OCI-LY1 (cell line): Measurements from ENCODE around the gene PROCR.

ENCODE experiments used
- H2AFZ ChIP-seq: fragments of 200-600 bp; sonication (generic), shearing (Covaris generic); 2 replicates; pipeline ENCODE4 v1.6.0; 2014; ENCODE audit warnings: antibody characterized with exemption, mild to moderate bottlenecking, low read length
- H3F3A ChIP-seq: fragments of 200-600 bp; sonication (generic), shearing (Covaris generic); 2 replicates; pipeline ENCODE4 v1.6.0; 2014; ENCODE audit warnings: mild to moderate bottlenecking, antibody characterized with exemption, low read length, moderate library complexity; ENCODE audit not compliant: insufficient read depth
- H3K27ac ChIP-seq: fragments of 200-600 bp; sonication (generic); 2 replicates; pipeline ENCODE4 v1.5.1; 2014; ENCODE audit warnings: low read length, mixed run types, mild to moderate bottlenecking, low read depth; ENCODE audit not compliant: poor library complexity, severe bottlenecking
- H3K27me3 ChIP-seq: fragments of 200-600 bp; sonication (generic); 2 replicates; pipeline ENCODE4 v1.6.0; 2014; ENCODE audit warnings: antibody characterized with exemption, mild to moderate bottlenecking, low read length, moderate library complexity; ENCODE audit not compliant: insufficient read depth
- H3K36me3 ChIP-seq: fragments of 200-600 bp; sonication (generic); 2 replicates; pipeline ENCODE4 v1.6.1; 2014; ENCODE audit warnings: mild to moderate bottlenecking, antibody characterized with exemption, low read length, moderate library complexity, mixed read lengths; ENCODE audit not compliant: insufficient read depth
- H3K4me1 ChIP-seq: fragments of 200-600 bp; sonication (generic); 2 replicates; pipeline ENCODE4 v1.5.1; 2014; ENCODE audit warnings: mild to moderate bottlenecking, low read length, moderate library complexity; ENCODE audit not compliant: insufficient read depth, severe bottlenecking
- H3K4me2 ChIP-seq: fragments of 200-600 bp; sonication (generic), shearing (Covaris generic); 2 replicates; pipeline ENCODE4 v1.6.1; 2014; ENCODE audit warnings: low read length
- H3K4me3 ChIP-seq: fragments of 200-600 bp; sonication (generic); 2 replicates; pipeline ENCODE4 v1.5.1; 2014; ENCODE audit warnings: low read length, low read depth, mild to moderate bottlenecking, mixed read lengths; ENCODE audit not compliant: poor library complexity, severe bottlenecking
- H3K79me2 ChIP-seq: fragments of 200-600 bp; shearing (Covaris generic); 2 replicates; pipeline ENCODE4 v1.6.1; 2016; ENCODE audit warnings: mixed run types, low read length, mixed read lengths; ENCODE audit not compliant: insufficient read depth
- H3K9ac ChIP-seq: fragments of 200-600 bp; sonication (generic), shearing (Covaris generic); 2 replicates; pipeline ENCODE4 v1.6.1; 2014; ENCODE audit warnings: mild to moderate bottlenecking, low read length, mixed read lengths
- H3K9me2 ChIP-seq: fragments of 200-600 bp; sonication (generic), shearing (Covaris generic); 2 replicates; pipeline ENCODE4 v1.6.1; 2014; ENCODE audit warnings: low read depth, mild to moderate bottlenecking, low read length, mixed read lengths
- H3K9me3 ChIP-seq: fragments of 200-600 bp; shearing (Covaris generic); 2 replicates; pipeline ENCODE4 v1.6.1; 2014; ENCODE audit warnings: low read length, mixed read lengths
- H4K20me1 ChIP-seq: fragments of 200-600 bp; sonication (generic), shearing (Covaris generic); 2 replicates; pipeline ENCODE4 v1.6.0; 2016; ENCODE audit warnings: mild to moderate bottlenecking, low read length; ENCODE audit not compliant: insufficient read depth
- CTCF ChIP-seq: fragments of 200-600 bp; sonication (generic), shearing (Covaris generic); IDR thresholded peaks from 2 replicates; pipeline ENCODE4 v1.5.1; 2017; ENCODE audit warnings: mild to moderate bottlenecking, antibody characterized with exemption, low read length, moderate library complexity, mixed read lengths
- EZH2 ChIP-seq: fragments of 200-600 bp; sonication (generic), shearing (Covaris generic); IDR thresholded peaks from 2 replicates; pipeline ENCODE4 v1.8.0; 2017; ENCODE audit warnings: borderline replicate concordance, mixed run types, mild to moderate bottlenecking, antibody characterized with exemption, low read length, moderate library complexity, mixed read lengths

PROCR gene

DNA sequence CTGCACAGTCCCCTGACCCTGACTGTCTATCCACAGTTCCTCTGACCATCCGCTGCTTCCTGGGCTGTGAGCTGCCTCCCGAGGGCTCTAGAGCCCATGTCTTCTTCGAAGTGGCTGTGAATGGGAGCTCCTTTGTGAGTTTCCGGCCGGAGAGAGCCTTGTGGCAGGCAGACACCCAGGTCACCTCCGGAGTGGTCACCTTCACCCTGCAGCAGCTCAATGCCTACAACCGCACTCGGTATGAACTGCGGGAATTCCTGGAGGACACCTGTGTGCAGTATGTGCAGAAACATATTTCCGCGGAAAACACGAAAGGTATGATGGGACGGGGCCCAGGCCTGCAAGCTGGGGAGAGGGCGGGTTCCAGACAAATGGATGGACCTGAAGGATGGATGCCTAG is 4.3 kb downstream of the PROCR start:
- no peak overlapping the region for H3K9ac ChIP-seq
- H3K4me1 ChIP-seq = no peaks in the 10 kb centered on the region
- no peaks in the 10 kb centered on the region for H3K9me2 ChIP-seq
- H2AFZ ChIP-seq = no peak overlapping the region
- no peaks in the 10 kb centered on the region for H3K36me3 ChIP-seq
- H4K20me1 ChIP-seq = no peaks in the 10 kb centered on the region
- H3K79me2 ChIP-seq = no peaks in the 10 kb centered on the region
- TF ChIP-seq EZH2 (no peak), CTCF (no peak)
- H3K4me3 ChIP-seq = no peak overlapping the region
- no peak overlapping the region for H3K27ac ChIP-seq
- H3F3A ChIP-seq = no peaks in the 10 kb centered on the region
- peaks cover 9% of the 10 kb centered on the region; the same call in 1 of the 2 replicates for H3K27me3 ChIP-seq
- no peak overlapping the region for H3K4me2 ChIP-seq
- no peaks in the 10 kb centered on the region for H3K9me3 ChIP-seq

DNA sequence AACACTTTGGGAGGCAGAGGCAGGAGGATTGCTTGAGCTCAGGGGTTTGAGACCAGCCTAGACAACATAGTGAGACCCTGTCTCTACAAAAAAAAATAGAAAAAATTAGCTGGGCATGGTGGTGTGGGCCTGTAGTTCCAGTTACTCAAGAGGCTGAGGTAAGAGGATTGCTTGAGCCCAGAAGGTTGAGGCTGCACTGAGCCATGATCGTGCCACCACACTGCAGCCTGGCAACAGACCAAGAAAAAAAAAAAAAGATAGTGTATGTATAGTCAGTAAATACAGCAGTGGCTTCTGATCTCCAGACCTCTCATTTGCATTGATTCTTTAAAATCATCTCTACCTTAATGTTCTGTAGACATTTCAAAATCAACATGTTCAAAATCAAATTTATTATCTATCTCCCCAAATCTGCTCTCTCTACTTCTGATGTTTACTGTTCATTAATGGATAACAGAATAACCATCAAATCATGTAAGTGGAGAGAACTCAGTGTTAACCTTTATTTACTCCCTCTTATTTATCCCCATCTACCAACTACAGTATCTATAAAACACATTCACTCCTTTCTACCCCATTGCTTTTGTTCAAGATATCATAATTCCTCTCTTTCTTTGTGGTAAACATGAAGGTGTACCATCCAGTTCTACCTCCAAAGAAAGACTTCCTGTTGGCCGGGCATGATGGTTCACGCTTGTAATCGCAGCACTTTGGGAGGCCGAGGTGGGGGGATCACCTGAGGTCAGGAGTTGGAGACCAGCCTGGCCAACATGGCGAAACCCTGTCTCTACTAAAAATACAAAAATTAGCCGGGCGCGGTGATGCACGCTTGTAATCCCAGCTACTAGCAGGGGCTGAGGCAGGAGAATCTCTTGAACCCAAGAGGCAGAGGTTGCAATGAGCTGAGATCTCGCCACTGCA is 7.7 kb downstream of the PROCR start:
- Histone ChIP-seq H3K4me3 (no peak overlapping the region), H4K20me1 (no peaks in the 10 kb centered on the region), H3K9me3 (no peaks in the 10 kb centered on the region), H3F3A (no peaks in the 10 kb centered on the region), H3K79me2 (no peaks in the 10 kb centered on the region), H2AFZ (no peak overlapping the region), H3K4me1 (no peaks in the 10 kb centered on the region), H3K4me2 (no peak overlapping the region), H3K27me3 (peaks cover 4% of the 10 kb centered on the region; the same call in 1 of the 2 replicates), H3K9me2 (no peaks in the 10 kb centered on the region), H3K27ac (no peak overlapping the region), H3K36me3 (no peaks in the 10 kb centered on the region), H3K9ac (no peak overlapping the region)
- TF ChIP-seq CTCF (no peak), EZH2 (no peak)

GRCh38 chr20:35180266-35180665 is 8.4 kb downstream of the PROCR start:
- Histone ChIP-seq H3K9me3 (no peaks in the 10 kb centered on the region), H4K20me1 (no peaks in the 10 kb centered on the region), H3K9me2 (no peaks in the 10 kb centered on the region), H3K27me3 (peaks cover 4% of the 10 kb centered on the region; the same call in 1 of the 2 replicates), H3K4me1 (no peaks in the 10 kb centered on the region), H3K9ac (no peak overlapping the region), H2AFZ (no peak overlapping the region), H3K79me2 (no peaks in the 10 kb centered on the region), H3K36me3 (no peaks in the 10 kb centered on the region), H3K27ac (no peak overlapping the region), H3F3A (no peaks in the 10 kb centered on the region), H3K4me3 (no peak overlapping the region), H3K4me2 (no peak overlapping the region)
- no peak for TF ChIP-seq EZH2
- no peak for TF ChIP-seq CTCF
